Tibial nerve (tissue), 4 donors: ENCODE results near the gene CYB5B.

Experiments used
- CTCF ChIP-seq, 5 experiments: fragments of 200-600 bp in 3 of 5; fragments of 450-650 bp in 2 of 5; sonication (generic) in 3 of 5; IDR thresholded peaks; one replicate each; pipeline ENCODE4 v1.5.1; 2016 to 2019; ENCODE audit warnings: antibody characterized with exemption in 5 of 5, mild to moderate bottlenecking in 3 of 5, moderate library complexity in 2 of 5
- EP300 ChIP-seq, 2 donors: sonication (generic); formaldehyde crosslinking; IDR thresholded peaks; one replicate each; pipeline ENCODE4 v1.6.1; 2017; ENCODE audit warnings: antibody characterized with exemption in 2 of 2, mild to moderate bottlenecking in 1 of 2
- POLR2A ChIP-seq, 2 donors: fragments of 450-650 bp; IDR thresholded peaks; one replicate each; pipeline ENCODE4 v1.6.1; 2017; ENCODE audit warnings: antibody characterized with exemption in 2 of 2, mild to moderate bottlenecking in 2 of 2, moderate library complexity in 2 of 2

- TF ChIP-seq CTCF (IDR thresholded peaks at IDR 0.05) (no peak), EP300 (IDR thresholded peaks at IDR 0.05) (no peak), POLR2A (IDR thresholded peaks at IDR 0.05) (no peak)
Observed at GRCh38 chr16:69494991-69495392, 70.6 kb downstream of the CYB5B start.
